Gastrocnemius medialis (tissue), 4 donors: ENCODE data around the gene PRKG1. TPM values are rescaled to one million over a fixed set of nuclear protein-coding genes. Genes with fewer than 3 reads are reported as not detected.

Source experiments
- ATAC-seq, 2 donors: fragments of 150-250 bp; one replicate each; pipeline ENCODE4 v1.9.1; 2016
- DNase-seq, 2 donors: peaks; one replicate each; pipeline ENCODE4 v3.0.0-alpha.2; 2019
- H3K27ac ChIP-seq, 4 donors: fragments of 200-600 bp; sonication (generic); 1 replicate in 1 of 4; 2 replicates in 3 of 4; pipeline ENCODE4 v1.5.1; 2016 to 2018; ENCODE audit warnings: mild to moderate bottlenecking in 2 of 4, moderate library complexity in 1 of 4
- H3K27me3 ChIP-seq, 3 donors: fragments of 200-600 bp; sonication (generic) in 2 of 3; 1 replicate in 1 of 3; 2 replicates in 2 of 3; pipeline versions ENCODE4 v1.5.1 to v1.6.0; 2016 to 2019; ENCODE audit warnings: mild to moderate bottlenecking in 1 of 3, moderate library complexity in 1 of 3
- H3K36me3 ChIP-seq, 2 donors: fragments of 200-600 bp; sonication (generic) in 1 of 2; one replicate each; pipeline ENCODE4 v1.5.1; 2017 to 2018
- H3K4me1 ChIP-seq, 2 donors: fragments of 200-600 bp; sonication (generic) in 1 of 2; one replicate each; pipeline ENCODE4 v1.5.1; 2016 to 2017; ENCODE audit warnings: mild to moderate bottlenecking in 2 of 2
- H3K4me3 ChIP-seq, 4 donors: fragments of 200-600 bp; sonication (generic) in 3 of 4; 1 replicate in 1 of 4; 2 replicates in 3 of 4; pipeline ENCODE4 v1.5.1; 2016 to 2019; ENCODE audit warnings: mild to moderate bottlenecking in 2 of 4
- H3K9me3 ChIP-seq, 3 donors: fragments of 200-600 bp; sonication (generic) in 2 of 3; 1 replicate in 1 of 3; 2 replicates in 2 of 3; pipeline ENCODE4 v1.5.1; 2016 to 2019
- CTCF ChIP-seq, 5 experiments: fragments of 450-650 bp in 3 of 5; fragments of 200-600 bp in 2 of 5; sonication (generic) in 2 of 5; IDR thresholded peaks in 4 of 5; conservative IDR thresholded peaks in 1 of 5; 1 replicate in 4 of 5; 2 replicates in 1 of 5; pipeline ENCODE4 v1.5.1; 2016 to 2019; ENCODE audit warnings: antibody characterized with exemption in 5 of 5, mild to moderate bottlenecking in 3 of 5, moderate library complexity in 3 of 5
- POLR2A ChIP-seq, 2 donors: fragments of 450-650 bp; IDR thresholded peaks; one replicate each; pipeline ENCODE4 v1.6.1; 2017; ENCODE audit warnings: antibody characterized with exemption in 2 of 2, mild to moderate bottlenecking in 2 of 2, moderate library complexity in 2 of 2
- in situ Hi-C, 4 donors: fragments of 200-750 bp; cut with MboI; loops; one replicate each; pipeline versions ENCODE4 v1.15.0 to v1.8.0; 2017; ENCODE audit warnings: low sequenced_read_pairs in 4 of 4
- intact Hi-C: fragments of 100-400 bp; cut with DNase I; formaldehyde crosslinking; loops from one replicate; pipeline ENCODE4 v1.15.1; 2023; ENCODE audit warnings: low total_unique reads
- total RNA-seq, 4 donors: library from RNA; depleted of rRNA; stranded (reverse); fragments of >200 nt; gene quantifications; one replicate each; pipeline versions ENCODE4 v1.1.0 to v1.2.3, GENCODE V29; 2016

The PRKG1 gene
- total RNA-seq, 4 donors from 2014 or later: 10.4 to 39.4 (median 25.1) TPM

GRCh38 chr10:51629934-51630639 is 555.8 kb downstream of the PRKG1 start:
- ATAC-seq (peak; percentile 98 to 99), DNase-seq (peak; percentile 56 to 65)
- intact Hi-C loops (no loop called here), in situ Hi-C loops (no loop called here)
- Histone ChIP-seq H3K4me1 (peaks cover 7 to 9% of the 10 kb centered on the region in 2 donors), H3K36me3 (no peaks in the 10 kb centered on the region), H3K9me3 (no peaks in the 10 kb centered on the region), H3K27me3 (no peaks in the 10 kb centered on the region), H3K27ac (peak overlapping the region; percentile 3 to 60 (median 44)), H3K4me3 (peak overlapping the region in 2 of 4 donors; percentile 7 to 13)
- TF ChIP-seq CTCF (IDR thresholded peaks at IDR 0.05 in 4 of 5, conservative IDR thresholded peaks at IDR 0.05 in 1 of 5): no peak
- TF ChIP-seq POLR2A (IDR thresholded peaks at IDR 0.05): no peak

GRCh38 chr10:51630640-51631005 is 556.3 kb downstream of the PRKG1 start:
- intact Hi-C loops: no loop called here
- no peak for ATAC-seq
- H3K27ac ChIP-seq: peak overlapping the region in 1 of 4 donors; percentile 60

GRCh38 chr10:51635436-51635835 is 561.1 kb downstream of the PRKG1 start:
- no peak overlapping the region for H3K27ac ChIP-seq
- H3K9me3 ChIP-seq: no peaks in the 10 kb centered on the region
- peaks cover under 1 to 3% of the 10 kb centered on the region in 2 donors for H3K4me1 ChIP-seq
- intact Hi-C loops (no loop called here), in situ Hi-C loops (no loop called here)
- DNase-seq: no peak
- TF ChIP-seq CTCF (IDR thresholded peaks at IDR 0.05 in 4 of 5, conservative IDR thresholded peaks at IDR 0.05 in 1 of 5) (no peak), POLR2A (IDR thresholded peaks at IDR 0.05) (no peak)
- H3K27me3 ChIP-seq: no peaks in the 10 kb centered on the region
- H3K4me3 ChIP-seq: no peak overlapping the region
- no peak for ATAC-seq
- no peaks in the 10 kb centered on the region for H3K36me3 ChIP-seq

More at GRCh38 chr10:51630640-51631005, 556.3 kb downstream of the PRKG1 start:
- in situ Hi-C loops: no loop called here
- Histone ChIP-seq H3K4me1 (peaks cover 7 to 9% of the 10 kb centered on the region in 2 donors), H3K36me3 (no peaks in the 10 kb centered on the region), H3K27me3 (no peaks in the 10 kb centered on the region), H3K4me3 (no peak overlapping the region), H3K9me3 (no peaks in the 10 kb centered on the region)
- TF ChIP-seq CTCF (IDR thresholded peaks at IDR 0.05 in 4 of 5, conservative IDR thresholded peaks at IDR 0.05 in 1 of 5) (no peak), POLR2A (IDR thresholded peaks at IDR 0.05) (no peak)
- no peak for DNase-seq

GRCh38 chr10:51638211-51638610 is 563.9 kb downstream of the PRKG1 start:
- intact Hi-C loops (no loop called here), in situ Hi-C loops (no loop called here)
- Histone ChIP-seq H3K27ac (no peak overlapping the region), H3K4me3 (no peak overlapping the region), H3K27me3 (no peaks in the 10 kb centered on the region), H3K36me3 (no peaks in the 10 kb centered on the region), H3K9me3 (no peaks in the 10 kb centered on the region), H3K4me1 (peaks cover 0 to 10% of the 10 kb centered on the region in 2 donors)
- TF ChIP-seq POLR2A (IDR thresholded peaks at IDR 0.05) (no peak), CTCF (IDR thresholded peaks at IDR 0.05 in 4 of 5, conservative IDR thresholded peaks at IDR 0.05 in 1 of 5) (no peak)
- DNase-seq: no peak
- ATAC-seq: no peak
